GM19043 (cell line): ENCODE measurements around the gene ARHGAP12.
A peak's percentile ranks its signal among the peaks of the same experiment; 100 is the strongest.

Source experiments
- ATAC-seq: cut with Tn5 transposase; IDR thresholded peaks from one replicate; pipeline ENCODE4 v1.9.1; 2021; ENCODE audit warnings: low read depth; ENCODE audit not compliant: unreplicated experiment

ARHGAP12 gene

GRCh38 chr10:31832261-31832660 lies 96.4 kb downstream of the ARHGAP12 start:
- ATAC-seq: no peak

- ATAC-seq: no peak
Measured at GRCh38 chr10:31830887-31831286, 97.7 kb downstream of the ARHGAP12 start.

- no peak for ATAC-seq
Measured at GRCh38 chr10:31829776-31830175, 98.9 kb downstream of the ARHGAP12 start.

- no peak for ATAC-seq
Measured at GRCh38 chr10:31823358-31823757, 105.3 kb downstream of the ARHGAP12 start.

GRCh38 chr10:31822616-31823318 lies 105.9 kb downstream of the ARHGAP12 start:
- ATAC-seq: no peak

- ATAC-seq: no peak
Measured at GRCh38 chr10:31822150-31822549, 106.5 kb downstream of the ARHGAP12 start.

GRCh38 chr10:31820778-31821369 lies 107.8 kb downstream of the ARHGAP12 start:
- ATAC-seq: no peak

GRCh38 chr10:31820096-31820495 lies 108.5 kb downstream of the ARHGAP12 start:
- ATAC-seq: no peak

- no peak for ATAC-seq
Measured at GRCh38 chr10:31819391-31819820, 109.2 kb downstream of the ARHGAP12 start.

- no peak for ATAC-seq
Measured at GRCh38 chr10:31816318-31816717, 112.3 kb downstream of the ARHGAP12 start.

- peak; percentile 63 for ATAC-seq
Measured at GRCh38 chr10:31808258-31809218, 120.1 kb downstream of the ARHGAP12 start.

- no peak for ATAC-seq
Measured at GRCh38 chr10:31804352-31804810, 124.2 kb downstream of the ARHGAP12 start.

GRCh38 chr10:31803606-31804351 lies 124.9 kb downstream of the ARHGAP12 start:
- no peak for ATAC-seq

GRCh38 chr10:31799181-31799580 lies 129.4 kb downstream of the ARHGAP12 start:
- no peak for ATAC-seq

- ATAC-seq: no peak
Measured at GRCh38 chr10:31792745-31793144, 135.9 kb downstream of the ARHGAP12 start.

GRCh38 chr10:31789555-31789954 lies 139.1 kb downstream of the ARHGAP12 start:
- no peak for ATAC-seq

- no peak for ATAC-seq
Measured at GRCh38 chr10:31782701-31783100, 145.9 kb downstream of the ARHGAP12 start.

- no peak for ATAC-seq
Measured at GRCh38 chr10:31780717-31781116, 147.9 kb downstream of the ARHGAP12 start.

GRCh38 chr10:31778627-31779026 lies 150.0 kb downstream of the ARHGAP12 start:
- no peak for ATAC-seq

GRCh38 chr10:31776159-31776558 lies 152.5 kb downstream of the ARHGAP12 start:
- no peak for ATAC-seq
